Right cardiac atrium (tissue), 5 donors: ENCODE results near the gene CCDC136. TPM values are rescaled to one million over a fixed set of nuclear protein-coding genes. Genes with fewer than 3 reads are reported as not detected.

Experiments used
- ATAC-seq, 2 donors: fragments of 200-7000 bp; cut with Tn5 transposase; one replicate each; pipeline versions ENCODE4 v1.8.0 to v1.9.1; 2020; ENCODE audit warnings: moderate library complexity in 2 of 2, mild to moderate bottlenecking in 1 of 2
- DNase-seq, 3 donors: peaks; one replicate each; pipeline ENCODE4 v3.0.0-alpha.2; 2020
- H3K27ac ChIP-seq: one replicate; pipeline ENCODE4 v1.5.1; 2013; ENCODE audit warnings: mild to moderate bottlenecking, low read length, control low read depth, moderate library complexity
- H3K27me3 ChIP-seq: one replicate; pipeline ENCODE4 v1.6.1; 2013; ENCODE audit not compliant: control insufficient read depth, insufficient read depth
- H3K4me1 ChIP-seq: one replicate; pipeline ENCODE4 v1.6.1; 2013; ENCODE audit warnings: low read length; ENCODE audit not compliant: control insufficient read depth, insufficient read depth
- H3K4me3 ChIP-seq: one replicate; pipeline ENCODE4 v1.5.1; 2013; ENCODE audit warnings: low read length, control low read depth
- H3K9me3 ChIP-seq: one replicate; pipeline ENCODE4 v1.6.1; 2013; ENCODE audit warnings: low read length; ENCODE audit not compliant: control insufficient read depth
- WGBS: extraction: QIAGEN DNeasy Blood & Tissue Kit; methylation state at CpG from one replicate; pipeline ENCODE4 v1.1.7; 2013; 5-methylcytosine and 5-hydroxymethylcytosine counted together
- intact Hi-C, 4 donors: fragments of 100-400 bp; cut with DNase I; formaldehyde crosslinking; loops; one replicate each; pipeline versions ENCODE4 v1.11.0 to v1.14.0; 2022 to 2023
- polyA plus RNA-seq: library from polyadenylated mRNA; stranded (reverse); fragments of 200-250 nt; gene quantifications from one replicate; pipeline ENCODE4 v1.2.3, GENCODE V29; 2013
- total RNA-seq, 4 donors: library from RNA; stranded (reverse); fragmentation: NEBNext Ultra II Directional; extraction: Animal tissue kit (Norgen Biotek cat#: 25700); gene quantifications; one replicate each; pipeline ENCODE4 v1.2.1, GENCODE V29; 2021
- donor health status: healthy with polysubstance abuse.
- donor health status: DM: no; HTN: yes; CAD: no.
- donor health status: DM: no; HTN: no; CAD: no.
- donor health status: DM: no; HTN: yes; CAD: no; lungs with severe emphysema.
- donor health status: DM: yes; HTN: yes; CAD: no.

Gene CCDC136
- total and polyA plus RNA-seq, 5 donors: 2.5 to 6.9 (median 5.7) TPM

DNA sequence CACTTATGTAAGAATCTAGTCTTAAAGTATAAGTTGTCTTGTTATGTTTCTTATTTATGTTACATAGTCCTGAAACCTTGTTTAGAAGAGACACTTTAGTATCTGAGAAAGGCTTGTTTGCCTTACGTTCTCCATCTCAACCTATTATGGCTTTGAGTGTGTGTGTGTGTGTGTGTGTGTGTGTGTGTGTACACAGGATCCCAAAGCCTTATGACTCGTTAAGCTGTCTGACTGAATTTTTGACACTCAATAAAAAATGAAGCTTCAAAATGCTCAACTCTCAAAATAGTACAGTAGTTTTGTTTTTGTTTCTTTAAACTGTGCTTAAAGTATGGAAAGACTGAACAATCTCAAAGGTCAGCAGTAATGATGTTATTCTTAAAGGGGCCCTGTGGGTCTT lies 34.6 kb upstream of the CCDC136 start:
- intact Hi-C loops: no loop called here
- DNase-seq: no peak
- no peak for ATAC-seq
- H3K4me3 ChIP-seq: no peak overlapping the region
- WGBS: 58% methylated on average over 2 of the region's 2 CpGs
- H3K4me1 ChIP-seq: peaks cover 2% of the 10 kb centered on the region
- H3K27ac ChIP-seq: no peak overlapping the region
- no peaks in the 10 kb centered on the region for H3K27me3 ChIP-seq
- no peaks in the 10 kb centered on the region for H3K9me3 ChIP-seq

- intact Hi-C loops: no loop called here
- peaks cover 2% of the 10 kb centered on the region for H3K4me1 ChIP-seq
- no peak overlapping the region for H3K4me3 ChIP-seq
- DNase-seq (no peak), ATAC-seq (no peak)
- H3K9me3 ChIP-seq: no peaks in the 10 kb centered on the region
- WGBS: 99% methylated on average over 1 of the region's 1 CpG
- H3K27ac ChIP-seq: no peak overlapping the region
- H3K27me3 ChIP-seq: no peaks in the 10 kb centered on the region
These were observed 33.2 kb upstream of the CCDC136 start for GRCh38 chr7:128758553-128758952.

DNA sequence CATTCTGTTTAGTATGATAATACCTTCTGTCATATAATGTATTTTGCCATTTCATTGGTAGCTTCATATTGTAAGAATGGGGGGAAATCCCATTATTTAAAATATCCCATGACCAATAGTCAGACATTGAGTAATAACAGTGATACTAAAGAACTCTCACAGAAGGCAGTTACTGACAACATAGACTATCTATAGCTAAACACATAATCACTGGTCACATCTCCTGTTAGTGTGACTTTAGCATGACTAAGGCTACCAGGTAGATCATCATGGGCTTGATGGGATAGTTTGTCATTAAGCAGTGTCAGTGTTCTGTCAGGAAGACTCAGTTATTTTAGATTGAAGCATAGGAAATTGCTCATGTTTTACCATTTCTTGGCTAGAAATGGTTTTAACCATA lies 32.5 kb upstream of the CCDC136 start:
- Histone ChIP-seq H3K27me3 (no peaks in the 10 kb centered on the region), H3K9me3 (no peaks in the 10 kb centered on the region), H3K4me3 (no peak overlapping the region), H3K4me1 (peaks cover under 1% of the 10 kb centered on the region), H3K27ac (no peak overlapping the region)
- no peak for DNase-seq
- intact Hi-C loops: no loop called here
- no peak for ATAC-seq

DNA sequence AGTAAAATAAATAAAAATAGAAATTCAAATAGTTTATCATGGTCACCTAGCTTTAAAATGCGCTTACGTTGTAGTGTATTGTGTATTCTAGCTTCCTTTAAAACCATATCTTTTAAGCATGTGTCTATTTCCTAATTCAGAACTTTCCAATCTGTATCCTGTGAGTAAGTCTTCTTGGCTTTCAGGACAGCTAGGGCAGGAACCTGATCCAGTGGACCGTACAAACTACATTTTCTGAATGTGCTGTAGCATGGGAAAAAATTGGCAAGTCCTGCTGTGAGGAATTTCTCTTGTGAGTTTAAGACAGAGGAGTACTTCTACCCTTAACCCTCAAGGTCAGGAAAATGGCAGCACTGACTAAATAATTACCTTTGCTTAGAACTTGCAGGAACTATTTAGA lies 28.2 kb upstream of the CCDC136 start:
- intact Hi-C loops: no loop called here
- no peaks in the 10 kb centered on the region for H3K9me3 ChIP-seq
- no peak for DNase-seq
- no peak overlapping the region for H3K4me3 ChIP-seq
- no peaks in the 10 kb centered on the region for H3K27me3 ChIP-seq
- 67% methylated on average over 3 of the region's 3 CpGs for WGBS
- H3K27ac ChIP-seq: no peak overlapping the region
- peaks cover 4% of the 10 kb centered on the region for H3K4me1 ChIP-seq
- peak in 1 of 2 donors; percentile 46 for ATAC-seq

- no peaks in the 10 kb centered on the region for H3K27me3 ChIP-seq
- H3K4me1 ChIP-seq: peaks cover 4% of the 10 kb centered on the region
- H3K9me3 ChIP-seq: no peaks in the 10 kb centered on the region
- peak overlapping the region; percentile 2 for H3K27ac ChIP-seq
- no peak for ATAC-seq
- intact Hi-C loops: no loop called here
- no peak for DNase-seq
- no peak overlapping the region for H3K4me3 ChIP-seq
- WGBS: 92% methylated on average over 6 of the region's 6 CpGs
These were observed 24.2 kb upstream of the CCDC136 start for GRCh38 chr7:128767475-128768110.

GRCh38 chr7:128770233-128770632 lies 21.5 kb upstream of the CCDC136 start:
- H3K9me3 ChIP-seq: no peaks in the 10 kb centered on the region
- no peak overlapping the region for H3K27ac ChIP-seq
- H3K27me3 ChIP-seq: no peaks in the 10 kb centered on the region
- DNase-seq (no peak), ATAC-seq (peak in 1 of 2 donors; percentile 68)
- intact Hi-C loops: no loop called here
- no peak overlapping the region for H3K4me3 ChIP-seq
- H3K4me1 ChIP-seq: peaks cover 4% of the 10 kb centered on the region
- 20% methylated on average over 2 of the region's 2 CpGs for WGBS

DNA sequence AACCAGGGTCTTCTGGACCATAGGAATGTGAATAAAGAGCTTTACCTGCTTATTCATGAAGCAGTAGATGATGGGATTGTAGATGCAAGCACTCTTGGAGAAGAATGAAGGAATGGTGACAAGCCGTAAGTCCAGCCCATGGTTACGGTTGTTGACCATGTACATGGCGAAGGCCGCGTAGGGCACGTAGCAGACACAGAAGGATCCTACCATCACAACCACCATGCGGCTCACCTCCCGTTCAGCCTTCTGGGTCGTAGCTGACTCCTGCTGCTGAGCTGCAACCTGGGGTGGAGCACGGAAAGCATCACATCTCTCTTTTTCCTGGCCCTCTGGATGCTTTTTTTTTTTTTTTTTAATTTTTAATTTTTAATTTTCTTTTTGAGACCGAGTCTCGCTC lies 18.2 kb upstream of the CCDC136 start:
- Histone ChIP-seq H3K27ac (no peak overlapping the region), H3K4me1 (no peaks in the 10 kb centered on the region), H3K27me3 (no peaks in the 10 kb centered on the region), H3K4me3 (no peak overlapping the region), H3K9me3 (no peaks in the 10 kb centered on the region)
- intact Hi-C loops: no loop called here
- ATAC-seq (no peak), DNase-seq (no peak)
- WGBS: 95% methylated on average over 12 of the region's 12 CpGs

DNA sequence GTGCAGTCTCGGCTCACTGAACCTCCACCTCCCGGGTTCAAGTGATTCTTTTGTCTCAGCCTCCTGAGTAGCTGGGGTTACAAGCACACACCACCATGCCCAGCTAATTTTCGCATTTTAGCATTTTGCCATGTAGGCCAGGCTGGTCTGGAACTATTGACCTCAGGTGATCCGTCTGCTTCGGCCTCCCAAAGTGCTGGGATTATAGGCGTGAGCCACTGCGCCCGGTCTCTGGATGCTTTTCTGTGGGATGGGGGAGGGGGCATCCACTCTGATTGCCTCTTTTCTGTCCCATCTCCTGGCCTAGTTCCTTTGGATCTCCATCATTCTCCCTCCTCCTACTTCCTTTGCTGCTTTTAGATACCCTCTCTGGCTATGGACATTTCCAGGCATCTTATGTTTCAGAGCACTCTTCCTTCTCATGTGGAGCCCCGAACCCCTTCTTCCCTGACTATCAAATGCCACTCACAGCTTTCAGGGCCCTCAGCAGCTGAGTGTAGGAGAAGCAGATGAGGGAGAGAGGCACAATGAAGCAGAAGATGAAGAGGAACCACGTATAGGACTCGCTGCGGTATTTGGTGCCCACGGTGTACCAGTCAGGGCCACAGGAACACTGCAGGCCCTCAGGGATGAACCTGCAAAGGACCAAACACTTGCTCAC lies 17.6 kb upstream of the CCDC136 start:
- no peak for DNase-seq
- H3K4me1 ChIP-seq: no peaks in the 10 kb centered on the region
- H3K27ac ChIP-seq: no peak overlapping the region
- no peaks in the 10 kb centered on the region for H3K9me3 ChIP-seq
- intact Hi-C loops: no loop called here
- peak in 1 of 2 donors; percentile 17 for ATAC-seq
- WGBS: 94% methylated on average over 13 of the region's 13 CpGs
- no peak overlapping the region for H3K4me3 ChIP-seq
- H3K27me3 ChIP-seq: no peaks in the 10 kb centered on the region

DNA sequence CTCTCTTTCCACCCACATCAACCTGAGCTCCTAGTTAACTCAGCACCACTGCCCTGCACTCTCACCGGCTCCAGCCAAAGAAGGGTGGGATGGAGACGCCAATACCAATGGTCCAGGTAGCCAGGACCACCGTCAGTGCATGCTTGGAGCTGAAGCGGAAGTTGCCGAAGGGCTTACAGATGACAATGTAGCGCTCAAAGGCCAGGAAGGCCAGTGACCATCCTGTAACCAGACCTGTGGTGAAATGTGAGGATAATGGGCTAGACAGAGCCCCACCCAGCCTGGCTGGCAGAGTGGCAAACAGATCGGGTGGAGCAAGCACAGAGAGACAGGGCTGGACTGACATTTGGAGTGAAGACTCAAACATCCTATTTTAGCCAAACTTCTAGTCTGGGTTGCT lies 16.8 kb upstream of the CCDC136 start:
- Histone ChIP-seq H3K4me3 (no peak overlapping the region), H3K4me1 (no peaks in the 10 kb centered on the region), H3K27ac (no peak overlapping the region), H3K9me3 (no peaks in the 10 kb centered on the region), H3K27me3 (no peaks in the 10 kb centered on the region)
- ATAC-seq (no peak), DNase-seq (no peak)
- intact Hi-C loops: no loop called here
- WGBS: 95% methylated on average over 7 of the region's 7 CpGs

GRCh38 chr7:128775744-128776474 lies 15.9 kb upstream of the CCDC136 start, which contains the start of gene OPN1SW:
Gene OPN1SW (minus strand): TSS chr7:128775794. CDS start chr7:128775781, 13 bp downstream.
- WGBS: 97% methylated on average over 4 of the region's 4 CpGs
- no peak within 1 kb of the TSS for H3K4me3 ChIP-seq
- ATAC-seq (no peak), DNase-seq (no peak)
- intact Hi-C loops: no loop called here
- no peaks in the 10 kb centered on the region for H3K27me3 ChIP-seq
- no peak within 1 kb of the TSS for H3K27ac ChIP-seq
- no peaks in the 10 kb centered on the region for H3K4me1 ChIP-seq
- H3K9me3 ChIP-seq: no peaks in the 10 kb centered on the region
